Karpas-422 (cell line): Measurements from ENCODE around the gene MRPL2. TPM values are rescaled to one million over a fixed set of nuclear protein-coding genes. Genes with fewer than 3 reads are reported as not detected.

ENCODE experiments used
- DNase-seq: peaks from one replicate; pipeline ENCODE4 v3.0.0-alpha.2; 2015
- H2AFZ ChIP-seq: fragments of 200-600 bp; sonication (generic); 2 replicates; pipeline ENCODE4 v1.6.1; 2014; ENCODE audit warnings: antibody characterized with exemption, low read length, mixed read lengths
- H3K27ac ChIP-seq: fragments of 200-600 bp; sonication (generic); 2 replicates; pipeline ENCODE4 v1.5.1; 2014; ENCODE audit warnings: mild to moderate bottlenecking, low read length, moderate library complexity
- H3K27me3 ChIP-seq: fragments of 200-600 bp; sonication (generic); 2 replicates; pipeline ENCODE4 v1.6.1; 2014; ENCODE audit warnings: low read length, mixed read lengths
- H3K36me3 ChIP-seq: fragments of 200-600 bp; sonication (generic); 2 replicates; pipeline ENCODE4 v1.6.1; 2014; ENCODE audit warnings: low read length, mixed read lengths; ENCODE audit not compliant: insufficient read depth
- H3K4me1 ChIP-seq: fragments of 200-600 bp; sonication (generic); 2 replicates; pipeline ENCODE4 v1.6.1; 2014; ENCODE audit warnings: mild to moderate bottlenecking, low read length, mixed read lengths
- H3K4me2 ChIP-seq: fragments of 200-600 bp; sonication (generic); 2 replicates; pipeline ENCODE4 v1.6.1; 2014; ENCODE audit warnings: low read length, low read depth, mild to moderate bottlenecking; ENCODE audit not compliant: poor library complexity, severe bottlenecking
- H3K4me3 ChIP-seq: fragments of 200-600 bp; sonication (generic); 2 replicates; pipeline ENCODE4 v1.5.1; 2014; ENCODE audit warnings: mild to moderate bottlenecking, antibody characterized with exemption, low read length, mixed read lengths
- H3K79me2 ChIP-seq: fragments of 200-600 bp; sonication (generic); 2 replicates; pipeline ENCODE4 v1.6.1; 2014; ENCODE audit warnings: mild to moderate bottlenecking, low read length, mixed read lengths
- H3K9ac ChIP-seq: fragments of 200-600 bp; sonication (generic); 2 replicates; pipeline ENCODE4 v1.6.0; 2014; ENCODE audit warnings: low read length
- H3K9me2 ChIP-seq: fragments of 200-600 bp; sonication (generic), shearing (Covaris generic); replicated peaks from 2 replicates; pipeline ENCODE4 v1.6.0; 2014; ENCODE audit warnings: mild to moderate bottlenecking, low read length, moderate library complexity; ENCODE audit not compliant: insufficient read depth
- H3K9me3 ChIP-seq: fragments of 300-700, 200-600 bp; sonication (generic); 2 replicates; pipeline ENCODE4 v1.6.1; 2014; ENCODE audit warnings: low read length, mixed read lengths
- H4K20me1 ChIP-seq: fragments of 200-600 bp; sonication (generic); 2 replicates; pipeline ENCODE4 v1.6.1; 2014; ENCODE audit warnings: mild to moderate bottlenecking, antibody characterized with exemption, low read length, low read depth; ENCODE audit not compliant: insufficient read depth
- total RNA-seq: library from RNA; depleted of rRNA; stranded (reverse); fragments of >200 nt; shearing (Covaris generic); gene quantifications from 2 replicates; pipeline ENCODE4 v1.2.3, GENCODE V29; 2014; ENCODE audit warnings: low replicate concordance

Gene MRPL2
- total RNA-seq, 1 experiment from 2014 or later: 21.3 TPM

DNA sequence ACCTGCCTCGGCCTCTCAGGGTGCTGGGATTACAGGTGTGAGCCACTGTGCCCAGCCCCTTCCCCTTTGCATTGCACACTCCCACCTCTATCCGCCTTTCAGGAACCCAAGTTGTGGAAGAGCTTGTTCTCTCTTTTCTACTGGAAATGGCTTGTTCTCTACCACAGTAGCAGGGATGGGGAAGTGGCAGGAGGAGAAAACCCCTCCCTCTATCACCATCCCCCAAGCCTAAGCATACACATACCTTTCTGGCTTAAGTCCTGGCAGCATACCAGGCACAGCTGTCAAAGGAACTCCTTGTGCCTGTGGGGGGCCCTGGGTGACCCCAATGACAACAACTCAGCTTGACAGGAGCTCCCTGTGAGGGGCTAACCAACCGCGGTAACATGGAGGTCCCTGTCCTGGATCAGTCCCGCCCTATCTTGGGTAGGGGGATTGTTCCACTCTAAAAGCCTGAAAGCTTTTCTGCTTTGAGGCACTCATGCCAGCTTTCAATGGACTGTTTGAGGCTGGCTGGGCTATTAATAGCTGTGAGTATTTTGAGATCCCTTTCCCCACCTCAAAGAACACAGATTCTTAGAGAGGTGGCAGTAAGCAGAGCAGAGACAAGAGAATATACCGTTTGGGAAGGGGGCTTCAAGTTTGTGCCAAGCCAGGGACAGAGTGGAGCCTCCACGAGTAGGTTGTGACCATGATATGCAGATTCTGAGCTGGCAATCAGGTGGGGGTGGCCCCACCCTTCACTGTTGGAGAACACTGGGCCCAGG is 42.9 kb downstream of the MRPL2 start:
- Histone ChIP-seq H3K79me2 (peaks cover 50% of the 10 kb centered on the region), H3K9ac (no peak overlapping the region), H3K27ac (no peak overlapping the region), H3K36me3 (0 out of 2 replicates have a peak, but pooled peaks cover 11% of the 10 kb centered on the region), H3K4me2 (no peak overlapping the region), H3K9me3 (no peaks in the 10 kb centered on the region), H3K4me1 (peaks cover 34% of the 10 kb centered on the region), H4K20me1 (no peaks in the 10 kb centered on the region), H3K9me2 (no peaks in the 10 kb centered on the region), H3K4me3 (no peak overlapping the region), H3K27me3 (no peaks in the 10 kb centered on the region), H2AFZ (no peak overlapping the region)
- peak; percentile 40 for DNase-seq

DNA sequence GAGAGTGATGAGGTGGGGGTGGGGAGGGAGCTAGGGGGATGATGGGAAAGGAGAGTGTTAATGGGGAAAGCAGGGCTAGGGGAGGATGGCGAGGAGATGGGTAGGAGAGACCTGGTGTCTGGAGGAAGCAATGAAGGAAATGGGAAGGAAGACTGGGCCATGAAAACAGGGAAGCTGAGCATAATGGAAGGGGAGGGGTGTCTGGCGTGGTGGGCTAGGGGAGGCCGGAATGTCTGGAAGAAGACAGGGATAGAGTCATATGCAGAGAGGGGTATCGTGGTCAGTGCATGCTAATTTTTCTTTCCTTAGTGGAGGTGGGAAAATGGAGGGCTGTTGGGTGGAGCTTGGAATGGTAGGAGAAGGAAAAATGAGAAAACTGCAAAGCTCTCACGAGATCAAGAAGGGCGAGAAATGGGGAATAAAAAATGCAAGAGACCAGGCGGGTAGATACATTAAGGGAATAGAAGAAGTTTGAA is 44.8 kb downstream of the MRPL2 start:
- Histone ChIP-seq H4K20me1 (no peaks in the 10 kb centered on the region), H3K9me3 (no peaks in the 10 kb centered on the region), H3K27me3 (no peaks in the 10 kb centered on the region), H3K79me2 (peaks cover 54% of the 10 kb centered on the region), H2AFZ (no peak overlapping the region), H3K4me1 (peaks cover 26% of the 10 kb centered on the region), H3K27ac (peak overlapping the region; percentile 20; the same call in 1 of the 2 replicates), H3K4me3 (peak overlapping the region; percentile 96), H3K4me2 (peak overlapping the region; percentile 92), H3K36me3 (0 out of 2 replicates have a peak, but pooled peaks cover 13% of the 10 kb centered on the region), H3K9me2 (no peaks in the 10 kb centered on the region), H3K9ac (peak overlapping the region; percentile 87)
- peak; percentile 54 for DNase-seq

DNA sequence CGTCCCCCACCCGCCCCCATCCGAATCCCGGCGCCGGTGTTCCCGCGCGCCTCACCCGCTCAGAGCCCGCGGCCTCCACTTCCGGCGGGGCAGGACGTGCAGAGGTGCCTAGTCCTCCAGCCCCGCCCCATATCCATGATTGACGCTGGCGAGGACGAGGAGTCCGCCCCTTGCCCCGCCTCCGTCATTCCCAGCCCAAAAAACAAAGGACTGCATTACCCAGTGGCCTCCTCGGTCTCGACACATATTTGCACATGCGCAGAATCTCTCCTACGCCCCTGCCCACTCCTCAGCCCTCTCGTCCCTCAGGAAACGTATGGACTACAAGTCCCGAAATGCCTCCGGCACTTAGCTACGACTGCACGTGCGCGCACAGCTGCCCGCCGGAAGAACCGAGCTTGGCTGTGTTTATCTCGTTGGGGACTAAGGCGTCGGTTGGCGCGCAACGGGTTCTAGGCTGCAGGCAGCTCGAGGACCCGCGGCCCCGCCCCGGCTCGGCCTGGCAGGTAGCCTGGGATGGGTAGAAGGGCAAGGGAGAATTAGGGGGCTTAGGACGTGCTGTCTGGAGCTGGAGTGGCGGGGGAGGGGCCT is 45.3 kb downstream of the MRPL2 start, which contains the start of the genes KLHDC3 and MEA1:
Gene KLHDC3, plus strand, starts transcription at position 407 of the 591 bp plus-strand sequence. CDS start 2,944 bp downstream, outside the sequence.
Gene MEA1, minus strand, starts transcription at position 104 of the 591 bp plus-strand sequence. CDS start 133 bp downstream, outside the sequence.
- H3K4me1 ChIP-seq: peaks cover 26% of the 10 kb centered on the region

DNA sequence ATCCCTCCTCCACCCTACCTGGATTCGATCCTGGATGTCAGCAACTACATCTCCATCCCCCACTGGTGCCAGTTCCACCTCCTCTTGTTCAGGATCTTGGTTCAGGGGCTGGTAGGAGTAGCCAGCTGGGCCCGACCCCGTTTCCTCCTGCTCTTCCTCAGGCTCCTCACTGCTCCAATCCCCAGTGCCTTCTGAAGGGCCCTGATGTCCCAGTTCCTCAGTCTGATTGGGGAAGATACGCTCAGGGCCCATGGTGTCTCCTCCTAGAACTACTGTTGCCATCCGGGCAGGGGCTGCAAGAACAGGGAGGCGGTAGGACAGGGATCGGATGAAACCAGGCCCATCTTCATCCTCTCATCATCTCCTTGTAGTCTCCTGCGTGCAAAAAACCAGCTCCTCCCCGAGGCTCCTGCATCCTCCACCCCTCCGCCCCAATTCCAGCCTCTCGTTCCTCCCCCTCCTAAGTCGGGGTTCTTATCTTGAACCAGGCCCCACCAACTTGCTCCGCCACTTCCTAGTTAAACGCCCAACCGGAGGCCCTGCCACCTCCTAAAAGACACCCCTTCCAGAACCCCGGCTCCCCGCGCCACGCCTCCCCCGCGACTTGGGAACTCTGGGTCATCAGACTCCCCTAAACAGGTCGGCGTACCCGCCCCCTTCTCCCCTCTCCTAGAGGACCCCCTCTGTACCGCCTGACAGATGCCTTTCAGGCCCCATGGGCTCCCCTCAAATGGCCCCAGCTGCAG is 46.0 kb downstream of the MRPL2 start:
- Histone ChIP-seq H4K20me1 (no peaks in the 10 kb centered on the region), H3K27me3 (no peaks in the 10 kb centered on the region), H2AFZ (no peak overlapping the region), H3K4me3 (peak overlapping the region; percentile 96), H3K9me3 (no peaks in the 10 kb centered on the region), H3K9me2 (no peaks in the 10 kb centered on the region), H3K4me1 (peaks cover 27% of the 10 kb centered on the region), H3K79me2 (peaks cover 56% of the 10 kb centered on the region), H3K36me3 (0 out of 2 replicates have a peak, but pooled peaks cover 18% of the 10 kb centered on the region), H3K27ac (peak overlapping the region; percentile 39; the same call in 1 of the 2 replicates), H3K4me2 (peak overlapping the region; percentile 96), H3K9ac (peak overlapping the region; percentile 93)
- DNase-seq: no peak

More for the DNA sequence above, 45.3 kb downstream of the MRPL2 start, which contains the start of the genes KLHDC3 and MEA1:
- H3K4me2 ChIP-seq: peak within 1 kb of the TSS; percentile 96
- H3K9ac ChIP-seq: peak within 1 kb of the TSS; percentile 93
- peak within 1 kb of the TSS; percentile 96 for H3K4me3 ChIP-seq
- no peaks in the 10 kb centered on the region for H3K9me3 ChIP-seq
- DNase-seq: peak; percentile 100
- H3K27me3 ChIP-seq: no peaks in the 10 kb centered on the region
- 0 out of 2 replicates have a peak, but pooled peaks cover 16% of the 10 kb centered on the region for H3K36me3 ChIP-seq
- H2AFZ ChIP-seq: no peak within 1 kb of the TSS
- H3K9me2 ChIP-seq: no peaks in the 10 kb centered on the region
- no peaks in the 10 kb centered on the region for H4K20me1 ChIP-seq
- peaks cover 56% of the 10 kb centered on the region for H3K79me2 ChIP-seq
- peak within 1 kb of the TSS; percentile 39; the same call in 1 of the 2 replicates for H3K27ac ChIP-seq

DNA sequence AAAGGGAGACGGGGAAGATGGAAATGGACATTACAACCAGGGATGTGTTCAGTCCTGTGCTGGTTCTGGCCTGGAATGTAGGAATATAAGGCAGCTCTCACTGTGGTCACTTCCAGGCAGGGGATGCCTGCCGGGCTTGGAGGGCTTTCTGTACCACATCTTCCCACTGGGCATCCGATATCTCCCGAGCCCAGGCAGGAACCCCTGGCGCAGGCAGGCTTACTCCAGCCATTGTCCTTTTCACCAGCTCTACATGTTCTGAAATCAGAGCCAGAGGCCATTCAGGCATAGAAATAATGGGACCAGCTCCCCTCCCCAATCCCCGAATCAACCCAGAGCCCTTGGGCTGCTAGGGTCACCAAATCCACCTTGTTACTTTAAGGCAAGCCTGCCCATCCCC is 46.9 kb downstream of the MRPL2 start:
- no peaks in the 10 kb centered on the region for H4K20me1 ChIP-seq
- 0 out of 2 replicates have a peak overlapping the region, but pooled peaks have one; percentile 39 for H3K27ac ChIP-seq
- peak overlapping the region; percentile 96 for H3K4me3 ChIP-seq
- H3K9me2 ChIP-seq: no peaks in the 10 kb centered on the region
- DNase-seq: peak; percentile 34
- no peak overlapping the region for H2AFZ ChIP-seq
- no peaks in the 10 kb centered on the region for H3K9me3 ChIP-seq
- 0 out of 2 replicates have a peak, but pooled peaks cover 20% of the 10 kb centered on the region for H3K36me3 ChIP-seq
- peaks cover 56% of the 10 kb centered on the region for H3K79me2 ChIP-seq
- H3K4me1 ChIP-seq: peaks cover 28% of the 10 kb centered on the region
- H3K27me3 ChIP-seq: no peaks in the 10 kb centered on the region
- H3K4me2 ChIP-seq: peak overlapping the region; percentile 96
- peak overlapping the region; percentile 93 for H3K9ac ChIP-seq

DNA sequence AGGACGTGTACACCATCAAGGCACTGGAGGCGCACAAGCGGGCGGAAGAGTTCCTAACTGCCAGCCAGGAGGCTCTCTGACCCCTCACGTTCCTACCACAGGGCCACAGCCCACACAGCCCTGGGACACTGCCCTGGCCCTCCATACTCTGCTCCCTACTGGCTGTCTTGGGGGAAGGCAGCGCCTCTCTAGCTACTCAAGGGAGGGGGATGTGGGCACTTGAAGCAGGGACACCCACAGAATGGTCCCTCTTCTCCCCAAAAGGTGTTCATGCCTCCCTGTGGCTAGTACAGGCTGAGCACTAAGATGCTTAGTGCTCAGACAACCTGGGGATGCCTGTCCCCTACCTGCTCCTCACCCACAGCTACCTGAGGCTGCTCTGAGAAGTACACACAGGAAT is 48.0 kb downstream of the MRPL2 start:
- Histone ChIP-seq H3K4me2 (peak overlapping the region; percentile 96), H4K20me1 (no peaks in the 10 kb centered on the region), H2AFZ (no peak overlapping the region), H3K27ac (no peak overlapping the region), H3K4me1 (peaks cover 28% of the 10 kb centered on the region), H3K9ac (peak overlapping the region; percentile 93; the same call in 1 of the 2 replicates), H3K4me3 (no peak overlapping the region), H3K27me3 (no peaks in the 10 kb centered on the region), H3K79me2 (peaks cover 47% of the 10 kb centered on the region), H3K36me3 (0 out of 2 replicates have a peak, but pooled peaks cover 20% of the 10 kb centered on the region), H3K9me2 (no peaks in the 10 kb centered on the region), H3K9me3 (no peaks in the 10 kb centered on the region)
- DNase-seq: no peak

DNA sequence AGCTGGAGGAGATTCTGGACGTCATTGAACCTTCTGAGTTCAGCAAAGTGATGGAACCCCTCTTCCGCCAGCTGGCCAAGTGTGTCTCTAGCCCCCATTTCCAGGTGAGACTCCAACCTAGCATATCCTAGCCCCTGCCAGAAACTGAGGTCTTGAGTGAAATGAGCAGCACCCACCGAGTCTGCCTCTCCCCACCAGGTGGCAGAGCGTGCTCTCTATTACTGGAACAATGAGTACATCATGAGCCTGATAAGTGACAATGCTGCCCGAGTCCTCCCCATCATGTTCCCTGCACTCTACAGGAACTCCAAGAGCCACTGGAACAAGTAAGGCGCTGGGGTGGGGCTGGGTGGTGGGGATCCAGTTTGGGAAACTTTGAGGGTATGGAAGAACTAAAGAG is 50.1 kb downstream of the MRPL2 start:
- DNase-seq: peak; percentile 82
- H3K36me3 ChIP-seq: 0 out of 2 replicates have a peak, but pooled peaks cover 20% of the 10 kb centered on the region

More for the DNA sequence above, 50.1 kb downstream of the MRPL2 start:
- H3K4me3 ChIP-seq: no peak overlapping the region
- peak overlapping the region; percentile 2; the same call in 1 of the 2 replicates for H3K9ac ChIP-seq
- H3K27ac ChIP-seq: no peak overlapping the region
- H2AFZ ChIP-seq: no peak overlapping the region
- H3K4me1 ChIP-seq: peaks cover 20% of the 10 kb centered on the region
- H3K79me2 ChIP-seq: peaks cover 27% of the 10 kb centered on the region
- no peaks in the 10 kb centered on the region for H3K27me3 ChIP-seq
- H3K9me2 ChIP-seq: no peaks in the 10 kb centered on the region
- no peaks in the 10 kb centered on the region for H3K9me3 ChIP-seq
- no peak overlapping the region for H3K4me2 ChIP-seq
- H4K20me1 ChIP-seq: no peaks in the 10 kb centered on the region
